ENCODE results near the gene MUC4.

- TF ChIP-seq POLR2AphosphoS5 (IDR thresholded peaks at IDR 0.05; ENCODE audit: low read depth, low read length) (no peak), POLR2A (IDR thresholded peaks at IDR 0.05; ENCODE audit: low read depth, low read length) (no peak), TAF1 (IDR thresholded peaks at IDR 0.05; ENCODE audit: low read depth, low read length) (no peak), SPI1 (IDR thresholded peaks at IDR 0.05; ENCODE audit: low read depth, low read length) (no peak), POU2F2 (IDR thresholded peaks at IDR 0.05; ENCODE audit: low read depth, low read length) (no peak)
Measured at GRCh38 chr3:195763843-195764825, 47.6 kb downstream of the MUC4 start.

All from GM12891 (cell line).